H1 (cell line): Measurements from ENCODE around the gene OGFOD1. TPM values are rescaled to one million over a fixed set of nuclear protein-coding genes. Genes with fewer than 3 reads are reported as not detected.

Experiments
- CHD2 ChIP-seq: IDR thresholded peaks from 2 replicates; pipeline ENCODE4 v1.6.1; 2012; ENCODE audit warnings: low read length, improper control_type of control experiment
- HDAC2 ChIP-seq, 2 experiments: fragments of 300-600 bp in 1 of 2; sonication (generic) in 1 of 2; IDR thresholded peaks; 2 replicates each; pipeline ENCODE4 v1.6.1; 2011 to 2012; ENCODE audit warnings: low read depth in 2 of 2, low read length in 2 of 2, mild to moderate bottlenecking in 2 of 2, moderate library complexity in 2 of 2, borderline replicate concordance in 1 of 2, inconsistent platforms in 1 of 2
- MAFK ChIP-seq: IDR thresholded peaks from 2 replicates; pipeline ENCODE4 v1.6.1; 2012; ENCODE audit warnings: low read depth, mild to moderate bottlenecking, improper control_type of control experiment, low read length
- RAD21 ChIP-seq, 2 experiments: IDR thresholded peaks in 1 of 2; conservative IDR thresholded peaks in 1 of 2; 2 replicates each; pipeline ENCODE4 v1.6.1; 2011; ENCODE audit warnings: low read depth in 2 of 2, low read length in 2 of 2, improper control_type of control experiment in 1 of 2, inconsistent platforms in 1 of 2, mild to moderate bottlenecking in 1 of 2, moderate library complexity in 1 of 2
- SUZ12 ChIP-seq: fragments of 200-600 bp; sonication (generic); IDR thresholded peaks from 2 replicates; pipeline ENCODE4 v1.6.1; 2012; ENCODE audit warnings: mild to moderate bottlenecking, inconsistent platforms, low read length, moderate library complexity, mixed read lengths
- polyA plus RNA-seq, 7 experiments: library from polyadenylated mRNA; depleted of rRNA in 3 of 7; stranded (reverse) in 5 of 7; unstranded in 2 of 7; fragments of >200 nt in 5 of 7; fragments of 200-250 nt in 2 of 7; gene quantifications; 1 replicate in 5 of 7; 2 replicates in 1 of 7; 4 replicates in 1 of 7; pipeline versions ENCODE4 v1.2.1 to v1.2.3, GENCODE V29; 2011 to 2013; ENCODE audit warnings: missing spikeins in 2 of 7, mixed read lengths in 2 of 7
- total RNA-seq: library from RNA; stranded (reverse); fragmentation: NEBNext Ultra II Directional; extraction: Animal tissue kit (Norgen Biotek cat#: 25700); gene quantifications from 2 replicates; pipeline ENCODE4 v1.2.1, GENCODE V29; 2021

The OGFOD1 gene
- total and polyA plus RNA-seq, 2 of the 8 experiments (the other 6 are each of a cell fraction or from before 2014, with no cell fraction given) = 24.6 to 61.4 TPM

DNA sequence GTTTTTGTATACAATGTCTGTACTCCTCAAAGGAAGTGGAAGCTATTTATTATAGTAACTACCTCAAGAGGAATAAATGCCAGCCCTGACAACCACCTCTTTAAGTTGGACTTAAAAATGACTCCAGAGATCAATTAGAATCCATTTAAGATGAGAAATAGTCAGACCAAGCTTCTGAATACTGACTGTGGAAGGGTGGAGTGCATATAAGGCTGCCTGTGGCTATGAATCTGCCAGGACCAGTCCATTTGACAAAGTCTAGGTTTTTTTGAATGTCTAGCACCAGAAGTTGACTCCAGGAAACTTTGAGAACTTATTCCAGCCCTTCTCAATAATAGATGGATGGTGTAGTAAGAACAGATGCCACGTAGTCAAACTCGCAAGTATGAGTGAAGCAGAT lies 15.0 kb downstream of the OGFOD1 start (continued):
- TF ChIP-seq SUZ12 = no peak
- TF ChIP-seq CHD2 = no peak
- TF ChIP-seq MAFK = no peak
- TF ChIP-seq RAD21 (IDR thresholded peaks at IDR 0.05 in 1 of 2, conservative IDR thresholded peaks at IDR 0.05 in 1 of 2; ENCODE audit: low read depth in 2 of 2, low read length in 2 of 2) = no peak
- TF ChIP-seq HDAC2 (IDR thresholded peaks at IDR 0.05; ENCODE audit: borderline replicate concordance in 1 of 2, low read depth in 2 of 2, low read length in 2 of 2) = no peak
